ENCODE data around the gene JDP2.

Gene JDP2

GRCh38 chr14:75442166-75442565 is 14.3 kb downstream of the JDP2 start (continued):
- TF ChIP-seq PRDM6 (tag by site-specific recombination; IDR thresholded peaks at IDR 0.05), result no peak

GRCh38 chr14:75442642-75443041 is 14.8 kb downstream of the JDP2 start:
- POLR2A ChIA-PET, result no interaction called here
- no peak overlapping the region for H3K27ac ChIP-seq (ENCODE audit: extremely low read depth, low read depth, low read length)

More at GRCh38 chr14:75442642-75443041, 14.8 kb downstream of the JDP2 start:
- Histone ChIP-seq H3K9me3 (ENCODE audit: control insufficient read depth, insufficient read depth, low read depth, low read length) (no peaks in the 10 kb centered on the region), H3K36me3 (ENCODE audit: control insufficient read depth in 2 of 2, insufficient read depth in 1 of 2, low read length in 2 of 2) (peaks cover 0 to 13% of the 10 kb centered on the region in 2 experiments; a peak in 1 of 3 replicates), H3K4me1 (ENCODE audit: control insufficient read depth, insufficient read depth, low read length) (no peaks in the 10 kb centered on the region), H3K4me3 (ENCODE audit: low read depth, low read length) (no peak overlapping the region)
- CTCF ChIA-PET, result interaction anchor here (1.0 kb wide), 1 partner anchor 118 kb away, joined by 4 read pairs; no protein-coding TSS in a partner anchor
- TF ChIP-seq ZNF391 (tag by site-specific recombination; IDR thresholded peaks at IDR 0.05; ENCODE audit: borderline replicate concordance, low read depth) (no peak), ZNF677 (tag by site-specific recombination; IDR thresholded peaks at IDR 0.05) (no peak), ZEB2 (tag by site-specific recombination; IDR thresholded peaks at IDR 0.05) (no peak), BCL6B (tag by site-specific recombination; IDR thresholded peaks at IDR 0.05) (no peak), SALL2 (tag by site-specific recombination; IDR thresholded peaks at IDR 0.05; ENCODE audit: borderline replicate concordance) (no peak), OVOL3 (tag by site-specific recombination; IDR thresholded peaks at IDR 0.05) (no peak), ZNF184 (tag by site-specific recombination; IDR thresholded peaks at IDR 0.05) (no peak), ZNF416 (tag by site-specific recombination; IDR thresholded peaks at IDR 0.05) (no peak), ZNF18 (tag by site-specific recombination; IDR thresholded peaks at IDR 0.05) (no peak), PATZ1 (tag by site-specific recombination; IDR thresholded peaks at IDR 0.05) (no peak), ZNF311 (tag by site-specific recombination; IDR thresholded peaks at IDR 0.05; ENCODE audit: borderline replicate concordance) (no peak), ZNF639 (tag by site-specific recombination; IDR thresholded peaks at IDR 0.05) (no peak), KLF1 (tag by site-specific recombination; IDR thresholded peaks at IDR 0.05) (no peak), ZNF837 (tag by site-specific recombination; IDR thresholded peaks at IDR 0.05) (no peak), ZNF792 (tag by site-specific recombination; IDR thresholded peaks at IDR 0.05) (no peak), ZNF488 (tag by site-specific recombination; IDR thresholded peaks at IDR 0.05) (no peak)

Measured in HEK293 (cell line).